Prostate gland (tissue), 2 donors: ENCODE results near the gene ATP13A3.

Experiments
- POLR2A ChIP-seq: fragments of 450-650 bp; IDR thresholded peaks from one replicate; pipeline ENCODE4 v1.6.1; 2016; ENCODE audit warnings: antibody characterized with exemption, mild to moderate bottlenecking
- POLR2AphosphoS5 ChIP-seq: sonication (generic); formaldehyde crosslinking; IDR thresholded peaks from one replicate; pipeline ENCODE4 v1.6.1; 2017; ENCODE audit warnings: antibody characterized with exemption
- TF ChIP-seq, protein P1 (sequence below), 4 experiments: fragments of 200-600 bp in 2 of 4; fragments of 450-650 bp in 2 of 4; sonication (generic) in 2 of 4; IDR thresholded peaks; 1 replicate in 3 of 4; 2 replicates in 1 of 4; pipeline ENCODE4 v1.5.1; 2016 to 2019; ENCODE audit warnings: antibody characterized with exemption in 4 of 4, mild to moderate bottlenecking in 2 of 4, moderate library complexity in 2 of 4

DNA sequence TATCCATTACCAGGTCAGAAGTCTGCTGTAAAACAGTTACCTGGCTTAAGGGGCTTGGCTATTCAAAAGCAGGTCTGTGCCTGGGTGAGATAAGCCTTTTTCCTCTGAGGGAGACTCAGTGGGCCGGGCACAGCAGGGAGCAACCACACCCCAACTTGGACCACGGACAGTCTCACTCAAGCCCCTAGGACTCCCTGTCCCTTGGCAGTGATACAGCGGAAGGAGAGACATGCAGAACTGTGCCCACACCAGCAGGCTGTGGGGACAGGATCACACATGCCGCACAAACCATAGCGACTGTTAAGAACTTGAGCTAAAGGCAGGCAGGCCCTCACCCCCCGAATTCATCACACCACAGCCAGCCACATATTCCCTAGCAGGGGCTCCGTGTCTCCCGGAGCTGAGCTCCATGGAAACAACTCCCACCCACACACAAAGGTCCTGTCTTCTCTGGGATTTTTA is 84.9 kb downstream of the ATP13A3 start:
- TF ChIP-seq, protein P1, sequence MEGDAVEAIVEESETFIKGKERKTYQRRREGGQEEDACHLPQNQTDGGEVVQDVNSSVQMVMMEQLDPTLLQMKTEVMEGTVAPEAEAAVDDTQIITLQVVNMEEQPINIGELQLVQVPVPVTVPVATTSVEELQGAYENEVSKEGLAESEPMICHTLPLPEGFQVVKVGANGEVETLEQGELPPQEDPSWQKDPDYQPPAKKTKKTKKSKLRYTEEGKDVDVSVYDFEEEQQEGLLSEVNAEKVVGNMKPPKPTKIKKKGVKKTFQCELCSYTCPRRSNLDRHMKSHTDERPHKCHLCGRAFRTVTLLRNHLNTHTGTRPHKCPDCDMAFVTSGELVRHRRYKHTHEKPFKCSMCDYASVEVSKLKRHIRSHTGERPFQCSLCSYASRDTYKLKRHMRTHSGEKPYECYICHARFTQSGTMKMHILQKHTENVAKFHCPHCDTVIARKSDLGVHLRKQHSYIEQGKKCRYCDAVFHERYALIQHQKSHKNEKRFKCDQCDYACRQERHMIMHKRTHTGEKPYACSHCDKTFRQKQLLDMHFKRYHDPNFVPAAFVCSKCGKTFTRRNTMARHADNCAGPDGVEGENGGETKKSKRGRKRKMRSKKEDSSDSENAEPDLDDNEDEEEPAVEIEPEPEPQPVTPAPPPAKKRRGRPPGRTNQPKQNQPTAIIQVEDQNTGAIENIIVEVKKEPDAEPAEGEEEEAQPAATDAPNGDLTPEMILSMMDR (IDR thresholded peaks at IDR 0.05), result no peak
- TF ChIP-seq POLR2A (no peak), POLR2AphosphoS5 (no peak)
